ENCODE results near the gene ADCY10. TPM values are rescaled to one million over a fixed set of nuclear protein-coding genes. Genes with fewer than 3 reads are reported as not detected.
"Not testable (repeated sequence)": the region's sequence is repeated elsewhere in the genome, so short reads cannot be mapped to it uniquely, and the experiment has no call there.

The ADCY10 gene
- total and polyA plus RNA-seq, 2 experiments from 2014 or later, result 0.93 to 1.5 TPM

DNA sequence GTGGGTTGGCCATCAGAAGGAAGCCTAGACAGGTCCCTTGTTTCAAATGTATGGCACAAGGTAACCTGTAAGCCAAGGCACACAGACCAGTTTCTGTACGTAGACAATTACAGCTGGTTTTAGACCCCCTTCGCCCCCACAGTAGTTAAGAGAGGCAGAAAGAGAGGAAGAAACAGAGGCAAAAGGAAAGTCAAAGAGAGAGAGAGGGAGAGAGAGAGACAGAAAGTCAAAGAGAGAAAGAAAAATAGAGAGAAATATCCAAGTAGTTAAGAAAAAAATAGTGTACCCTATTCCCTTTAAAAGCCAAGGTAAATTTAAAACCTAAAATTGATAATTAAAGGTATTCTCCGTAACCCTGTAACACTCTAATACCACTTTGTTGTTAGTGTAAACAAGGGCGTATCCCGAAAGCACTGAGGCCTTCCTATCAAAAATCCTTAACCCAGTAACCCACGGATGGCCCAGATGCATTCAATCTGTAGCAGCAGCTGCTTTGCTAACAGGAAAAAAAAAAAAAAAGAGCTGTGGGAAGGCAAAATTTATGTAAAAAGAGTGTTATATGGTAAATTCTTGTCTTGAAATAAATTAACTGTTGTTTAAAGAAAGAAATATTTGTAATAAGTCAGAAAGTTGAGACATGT lies 49.4 kb downstream of the ADCY10 start:
- Histone ChIP-seq H3K9me2 (replicated peaks; ENCODE audit: insufficient read depth) (no peaks in the 10 kb centered on the region), H4K20me1 (ENCODE audit: insufficient read depth, poor library complexity, severe bottlenecking) (no peaks in the 10 kb centered on the region), H3K79me2 (no peaks in the 10 kb centered on the region), H3K36me3 (replicated peaks; ENCODE audit: insufficient read depth, low read depth) (no peaks in the 10 kb centered on the region), H2AFZ (no peak overlapping the region), H3K4me1 (ENCODE audit: insufficient read depth) (peaks cover 6% of the 10 kb centered on the region), H3K27ac (no peak overlapping the region), H3K4me3 (no peak overlapping the region), H3K27me3 (no peaks in the 10 kb centered on the region), H3K4me2 (peak overlapping the region; percentile 4), H3K9me3 (ENCODE audit: low read depth) (no peaks in the 10 kb centered on the region)
- TF ChIP-seq CTCF (IDR thresholded peaks at IDR 0.05; ENCODE audit: poor library complexity), result no peak
- TF ChIP-seq EZH2 (IDR thresholded peaks at IDR 0.05; ENCODE audit: borderline replicate concordance), result no peak
- TF ChIP-seq EZH2phosphoT487 (IDR thresholded peaks at IDR 0.05; ENCODE audit: low read depth, severe bottlenecking, unreplicated experiment), result no peak
- DNase-seq (ENCODE audit: low spot score), result no peak
- 40% methylated on average over 6 of the region's 6 CpGs for WGBS (ENCODE audit: low lambda C conversion rate, missing lambda C conversion rate)

DNA sequence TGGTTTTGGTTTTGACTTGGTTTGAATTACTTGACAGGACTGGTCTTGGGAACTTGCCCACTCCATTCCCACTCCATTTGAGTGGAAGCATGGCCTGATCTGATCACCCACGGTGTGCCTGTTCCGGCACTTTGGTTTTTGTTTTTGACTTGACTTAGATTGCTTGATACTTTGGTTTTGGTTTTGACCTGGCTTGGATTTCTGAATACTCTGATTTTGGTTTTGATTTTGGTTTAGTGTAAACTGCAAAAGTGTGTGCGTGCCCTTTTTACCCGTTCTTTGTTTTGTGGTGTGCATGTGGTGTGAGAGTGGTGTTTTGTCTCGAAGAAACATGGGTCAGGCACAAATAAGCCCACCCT lies 50.0 kb downstream of the ADCY10 start:
- 86% methylated on average over 5 of the region's 5 CpGs for WGBS (ENCODE audit: low lambda C conversion rate, missing lambda C conversion rate)
- Histone ChIP-seq H2AFZ (peak overlapping the region; percentile 24), H3K27ac (no peak overlapping the region), H3K9me3 (ENCODE audit: low read depth) (no peaks in the 10 kb centered on the region), H3K4me3 (no peak overlapping the region), H3K27me3 (no peaks in the 10 kb centered on the region), H3K4me2 (no peak overlapping the region), H3K79me2 (no peaks in the 10 kb centered on the region), H3K4me1 (ENCODE audit: insufficient read depth) (peaks cover 2% of the 10 kb centered on the region), H3K9me2 (replicated peaks; ENCODE audit: insufficient read depth) (no peaks in the 10 kb centered on the region), H4K20me1 (ENCODE audit: insufficient read depth, poor library complexity, severe bottlenecking) (no peaks in the 10 kb centered on the region), H3K36me3 (replicated peaks; ENCODE audit: insufficient read depth, low read depth) (no peaks in the 10 kb centered on the region)
- TF ChIP-seq CTCF (IDR thresholded peaks at IDR 0.05; ENCODE audit: poor library complexity), result no peak
- no peak for TF ChIP-seq EZH2 (IDR thresholded peaks at IDR 0.05; ENCODE audit: borderline replicate concordance)
- no peak for TF ChIP-seq EZH2phosphoT487 (IDR thresholded peaks at IDR 0.05; ENCODE audit: low read depth, severe bottlenecking, unreplicated experiment)
- DNase-seq (ENCODE audit: low spot score), result no peak

DNA sequence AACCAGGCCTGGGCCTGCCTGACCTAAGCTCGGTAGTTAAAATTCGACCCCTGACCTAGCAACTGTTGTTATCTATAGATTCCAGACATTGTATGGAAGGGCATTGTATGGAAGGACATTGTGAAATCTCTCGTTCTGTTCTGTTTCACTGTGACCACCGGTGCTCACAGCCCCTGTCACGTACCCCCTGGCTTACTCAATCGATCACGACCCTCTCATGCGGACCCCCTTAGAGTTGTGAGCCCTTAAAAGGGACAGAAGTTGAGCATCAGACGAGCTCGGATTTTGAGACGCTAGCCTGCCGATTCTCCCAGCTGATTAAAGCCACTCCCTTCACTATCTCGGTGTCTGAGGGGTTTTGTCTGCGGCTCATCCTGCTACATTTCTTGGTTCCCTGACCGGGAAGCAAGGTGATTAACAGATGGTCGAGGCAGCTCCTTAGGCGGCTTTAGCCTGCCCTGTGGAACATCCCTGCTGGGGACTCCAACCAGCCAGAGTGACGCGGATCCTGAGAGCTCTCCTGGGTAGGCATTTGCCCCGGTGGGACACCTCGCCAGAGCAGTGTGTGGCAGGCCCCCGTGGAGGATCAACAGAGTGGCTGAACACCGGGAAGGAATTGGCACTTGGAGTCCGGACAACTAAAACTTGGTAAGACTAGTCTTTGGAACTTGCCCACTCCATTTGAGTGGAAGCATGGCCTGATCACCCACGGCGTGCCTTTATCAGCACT lies 50.6 kb downstream of the ADCY10 start:
- peak overlapping the region; percentile 41 for H3K4me2 ChIP-seq
- WGBS (ENCODE audit: low lambda C conversion rate, missing lambda C conversion rate), result 63% methylated on average over 26 of the region's 26 CpGs

DNA sequence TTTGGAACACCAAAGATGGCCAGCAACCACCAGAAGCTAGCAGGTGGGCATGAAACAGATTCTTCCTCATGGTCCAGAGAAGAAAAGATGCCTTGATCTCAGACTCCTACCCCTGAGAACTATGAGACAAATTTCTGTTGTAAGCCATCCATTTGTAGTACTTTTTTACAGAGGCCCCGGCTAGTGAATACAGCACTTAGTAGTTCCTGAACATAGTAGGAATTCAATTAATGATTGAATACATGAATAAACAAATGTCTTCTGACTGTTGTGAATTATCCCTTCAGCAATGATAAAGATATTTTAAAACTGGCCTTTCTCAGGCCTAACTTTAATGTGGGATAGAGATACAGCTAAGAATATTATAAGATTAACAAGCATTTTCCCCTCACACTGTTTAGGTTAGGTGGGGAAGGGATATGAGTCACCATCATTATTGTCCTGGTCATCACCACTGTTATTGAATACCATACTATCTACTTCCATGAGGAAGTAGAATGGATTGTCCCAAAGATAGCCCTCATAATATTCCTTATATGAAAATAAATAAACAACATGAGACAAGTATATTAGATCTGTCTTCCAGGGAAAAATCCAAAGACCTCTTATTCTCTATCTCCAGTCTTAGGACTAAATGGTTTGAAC lies 51.4 kb downstream of the ADCY10 start:
- Histone ChIP-seq H3K79me2 (no peaks in the 10 kb centered on the region), H3K36me3 (replicated peaks; ENCODE audit: insufficient read depth, low read depth) (no peaks in the 10 kb centered on the region), H3K9me2 (replicated peaks; ENCODE audit: insufficient read depth) (no peaks in the 10 kb centered on the region), H3K9me3 (ENCODE audit: low read depth) (no peaks in the 10 kb centered on the region), H3K27me3 (no peaks in the 10 kb centered on the region), H3K4me2 (no peak overlapping the region), H4K20me1 (ENCODE audit: insufficient read depth, poor library complexity, severe bottlenecking) (no peaks in the 10 kb centered on the region), H3K4me1 (ENCODE audit: insufficient read depth) (no peaks in the 10 kb centered on the region), H3K4me3 (no peak overlapping the region), H2AFZ (no peak overlapping the region), H3K27ac (no peak overlapping the region)
- no peak for DNase-seq (ENCODE audit: low spot score)
- TF ChIP-seq CTCF (IDR thresholded peaks at IDR 0.05; ENCODE audit: poor library complexity), result no peak
- TF ChIP-seq EZH2 (IDR thresholded peaks at IDR 0.05; ENCODE audit: borderline replicate concordance), result no peak
- no peak for TF ChIP-seq EZH2phosphoT487 (IDR thresholded peaks at IDR 0.05; ENCODE audit: low read depth, severe bottlenecking, unreplicated experiment)
- WGBS (ENCODE audit: low lambda C conversion rate, missing lambda C conversion rate), result 100% methylated on average over 1 of the region's 1 CpG

More for the DNA sequence above, 50.6 kb downstream of the ADCY10 start:
- H3K4me1 ChIP-seq (ENCODE audit: insufficient read depth); H3K4me3 ChIP-seq; H4K20me1 ChIP-seq (ENCODE audit: insufficient read depth, poor library complexity, severe bottlenecking); H3K9me2 ChIP-seq (replicated peaks; ENCODE audit: insufficient read depth); H3K79me2 ChIP-seq; H3K27ac ChIP-seq; H3K36me3 ChIP-seq (replicated peaks; ENCODE audit: insufficient read depth, low read depth); H3K9me3 ChIP-seq (ENCODE audit: low read depth); H3K27me3 ChIP-seq; DNase-seq (ENCODE audit: low spot score): not testable (repeated sequence)
- H2AFZ ChIP-seq, result peak overlapping the region; percentile 24

All from hepatocyte (in vitro differentiated cells).